GM18861 (cell line): Measurements from ENCODE around the gene TAS2R60.

Experiments used
- ATAC-seq: cut with Tn5 transposase; IDR thresholded peaks from one replicate; pipeline ENCODE4 v1.9.1; 2021; ENCODE audit not compliant: unreplicated experiment

The TAS2R60 gene

GRCh38 chr7:143437578-143437977 is 5.7 kb upstream of the TAS2R60 start:
- ATAC-seq, result no peak

GRCh38 chr7:143439866-143440265 is 3.4 kb upstream of the TAS2R60 start:
- ATAC-seq, result no peak

- no peak for ATAC-seq
These were observed 970 bp downstream of the TAS2R60 start for GRCh38 chr7:143444063-143444782.

GRCh38 chr7:143444785-143445184 is 1.5 kb downstream of the TAS2R60 start:
- ATAC-seq, result no peak

GRCh38 chr7:143447466-143447865 is 4.2 kb downstream of the TAS2R60 start:
- no peak for ATAC-seq

GRCh38 chr7:143448429-143448828 is 5.2 kb downstream of the TAS2R60 start:
- no peak for ATAC-seq

GRCh38 chr7:143449793-143450192 is 6.5 kb downstream of the TAS2R60 start:
- ATAC-seq, result no peak

GRCh38 chr7:143451122-143451521 is 7.9 kb downstream of the TAS2R60 start:
- ATAC-seq, result no peak

- no peak for ATAC-seq
These were observed 8.5 kb downstream of the TAS2R60 start for GRCh38 chr7:143451746-143452145.

- ATAC-seq, result no peak
These were observed 9.2 kb downstream of the TAS2R60 start for GRCh38 chr7:143452495-143452894.

- ATAC-seq, result no peak
These were observed 10.9 kb downstream of the TAS2R60 start for GRCh38 chr7:143454091-143454680.

GRCh38 chr7:143455491-143455890 is 12.2 kb downstream of the TAS2R60 start:
- no peak for ATAC-seq

- no peak for ATAC-seq
These were observed 12.7 kb downstream of the TAS2R60 start for GRCh38 chr7:143455942-143456341.

- no peak for ATAC-seq
These were observed 13.9 kb downstream of the TAS2R60 start for GRCh38 chr7:143456992-143457793.

- no peak for ATAC-seq
These were observed 15.0 kb downstream of the TAS2R60 start for GRCh38 chr7:143458263-143458662.

GRCh38 chr7:143458681-143459080 is 15.4 kb downstream of the TAS2R60 start:
- ATAC-seq, result no peak

GRCh38 chr7:143459359-143459758 is 16.1 kb downstream of the TAS2R60 start:
- no peak for ATAC-seq

- ATAC-seq, result no peak
These were observed 17.2 kb downstream of the TAS2R60 start for GRCh38 chr7:143460271-143460979.

- ATAC-seq, result no peak
These were observed 18.8 kb downstream of the TAS2R60 start for GRCh38 chr7:143462045-143462444.

- ATAC-seq, result no peak
These were observed 20.3 kb downstream of the TAS2R60 start for GRCh38 chr7:143463556-143463955.

- ATAC-seq, result no peak
These were observed 20.7 kb downstream of the TAS2R60 start for GRCh38 chr7:143463957-143464356.
